Cardiac fibroblast (primary cell): ENCODE data around the gene EEPD1.

Experiments
- DNase-seq, 2 donors: peaks; one replicate each; pipeline versions ENCODE4 v3.0.0 to v3.0.0-alpha.2; 2010; ENCODE audit warnings: low read depth in 2 of 2
- H3K4me3 ChIP-seq, 2 donors: replicated peaks in 1 of 2; 1 replicate in 1 of 2; 2 replicates in 1 of 2; pipeline ENCODE4 v1.5.1; 2011; ENCODE audit warnings: low read depth in 2 of 2, low read length in 2 of 2, mild to moderate bottlenecking in 2 of 2, moderate library complexity in 1 of 2
- CTCF ChIP-seq: IDR thresholded peaks from one replicate; pipeline ENCODE4 v1.5.1; 2011; ENCODE audit warnings: low read depth, mild to moderate bottlenecking, low read length, inconsistent platforms

EEPD1 gene

GRCh38 chr7:36208426-36208825, 55.4 kb downstream of the EEPD1 start:
- H3K4me3 ChIP-seq: no peak overlapping the region
- no peak for TF ChIP-seq CTCF
- no peak for DNase-seq

GRCh38 chr7:36208997-36209813, 56.2 kb downstream of the EEPD1 start:
- no peak for TF ChIP-seq CTCF
- peak in 1 of 2 donors; percentile 17 for DNase-seq
- H3K4me3 ChIP-seq: no peak overlapping the region

GRCh38 chr7:36209814-36210183, 56.7 kb downstream of the EEPD1 start:
- TF ChIP-seq CTCF: no peak
- H3K4me3 ChIP-seq: no peak overlapping the region
- DNase-seq: no peak

- peak in 1 of 2 donors; percentile 5 for DNase-seq
- TF ChIP-seq CTCF: no peak
- no peak overlapping the region for H3K4me3 ChIP-seq
Measured at GRCh38 chr7:36210291-36210922, 57.4 kb downstream of the EEPD1 start.

- peak in 1 of 2 donors; percentile 41 for DNase-seq
- H3K4me3 ChIP-seq: no peak overlapping the region
- TF ChIP-seq CTCF: no peak
Measured at GRCh38 chr7:36214608-36215456, 61.8 kb downstream of the EEPD1 start.

- no peak for DNase-seq
Measured at GRCh38 chr7:36215457-36215765, 62.4 kb downstream of the EEPD1 start.

More at GRCh38 chr7:36215457-36215765, 62.4 kb downstream of the EEPD1 start:
- no peak for TF ChIP-seq CTCF
- H3K4me3 ChIP-seq: no peak overlapping the region
